ENCODE data around the gene RUNX1. TPM values are rescaled to one million over a fixed set of nuclear protein-coding genes. Genes with fewer than 3 reads are reported as not detected.

Gene RUNX1
- total RNA-seq (2022) (61.1 and 95.4 TPM in 2 replicates), Bru-seq, nascent RNA (percentile 90 among the genes with signal in this experiment), BruChase-seq, experiment 1, labeled RNA remaining after a 6-hour chase (percentile 77 among the genes with signal in this experiment), BruChase-seq, experiment 2, labeled RNA remaining after a 2-hour chase (percentile 88 among the genes with signal in this experiment)
- long read RNA-seq, partial matches to known transcripts, result 7 of 16 reads
- long read RNA-seq, other reads (novel, unspliced or antisense), result 9 of 16 reads

DNA sequence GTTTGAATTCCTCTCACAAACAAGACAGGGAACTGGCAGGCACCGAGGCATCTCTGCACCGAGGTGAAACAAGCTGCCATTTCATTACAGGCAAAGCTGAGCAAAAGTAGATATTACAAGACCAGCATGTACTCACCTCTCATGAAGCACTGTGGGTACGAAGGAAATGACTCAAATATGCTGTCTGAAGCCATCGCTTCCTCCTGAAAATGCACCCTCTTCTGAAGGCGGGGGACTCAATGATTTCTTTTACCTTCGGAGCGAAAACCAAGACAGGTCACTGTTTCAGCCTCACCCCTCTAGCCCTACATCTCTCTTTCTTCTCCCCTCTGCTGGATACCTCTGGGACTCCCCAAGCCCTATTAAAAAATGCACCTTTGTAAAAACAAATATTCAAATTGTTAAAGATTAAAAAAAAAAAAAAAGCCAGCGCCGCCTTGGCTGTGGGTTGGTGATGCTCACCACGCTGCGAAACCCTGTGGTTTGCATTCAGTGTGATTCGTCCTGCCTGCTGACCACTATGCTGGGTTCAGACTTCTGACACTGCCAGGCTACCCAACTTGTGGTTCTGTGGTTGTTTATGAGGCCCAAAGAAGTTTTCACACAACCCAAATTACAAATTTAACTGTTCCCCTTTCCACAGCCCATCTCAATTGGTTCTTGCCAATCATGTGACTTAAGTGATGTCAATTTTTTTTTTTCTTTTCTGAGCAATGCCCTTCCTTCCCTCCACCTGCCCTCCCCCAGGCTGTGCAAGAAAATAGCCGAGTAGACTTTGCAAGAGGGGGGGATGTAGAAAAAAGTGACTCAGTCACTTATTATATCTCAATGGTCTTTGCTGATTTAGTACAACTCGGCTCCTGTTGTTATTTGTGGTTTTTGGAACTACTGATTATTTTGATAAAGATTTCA is at the start of gene RUNX1:
Gene RUNX1, minus strand, starts transcription at position 597 of the 912 bp plus-strand sequence.
- CTCF ChIA-PET, result no interaction called here
- TF ChIP-seq, protein P1, sequence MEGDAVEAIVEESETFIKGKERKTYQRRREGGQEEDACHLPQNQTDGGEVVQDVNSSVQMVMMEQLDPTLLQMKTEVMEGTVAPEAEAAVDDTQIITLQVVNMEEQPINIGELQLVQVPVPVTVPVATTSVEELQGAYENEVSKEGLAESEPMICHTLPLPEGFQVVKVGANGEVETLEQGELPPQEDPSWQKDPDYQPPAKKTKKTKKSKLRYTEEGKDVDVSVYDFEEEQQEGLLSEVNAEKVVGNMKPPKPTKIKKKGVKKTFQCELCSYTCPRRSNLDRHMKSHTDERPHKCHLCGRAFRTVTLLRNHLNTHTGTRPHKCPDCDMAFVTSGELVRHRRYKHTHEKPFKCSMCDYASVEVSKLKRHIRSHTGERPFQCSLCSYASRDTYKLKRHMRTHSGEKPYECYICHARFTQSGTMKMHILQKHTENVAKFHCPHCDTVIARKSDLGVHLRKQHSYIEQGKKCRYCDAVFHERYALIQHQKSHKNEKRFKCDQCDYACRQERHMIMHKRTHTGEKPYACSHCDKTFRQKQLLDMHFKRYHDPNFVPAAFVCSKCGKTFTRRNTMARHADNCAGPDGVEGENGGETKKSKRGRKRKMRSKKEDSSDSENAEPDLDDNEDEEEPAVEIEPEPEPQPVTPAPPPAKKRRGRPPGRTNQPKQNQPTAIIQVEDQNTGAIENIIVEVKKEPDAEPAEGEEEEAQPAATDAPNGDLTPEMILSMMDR (IDR thresholded peaks at IDR 0.05; ENCODE audit: unreplicated experiment), result no peak
- H3K9me3 Mint-ChIP-seq (ENCODE audit: low read depth, unreplicated experiment), result no peaks in the 10 kb centered on the region
- H3K27ac Mint-ChIP-seq (ENCODE audit: unreplicated experiment), result peak within 1 kb of the TSS; percentile 81
- peaks cover 32% of the 10 kb centered on the region for H3K36me3 Mint-ChIP-seq (ENCODE audit: insufficient read depth, unreplicated experiment)
- BruUV-seq (replicated peaks), result TSS peak; percentile 74
- H3K4me3 Mint-ChIP-seq (ENCODE audit: low read depth, unreplicated experiment), result peak within 1 kb of the TSS; percentile 58
- intact Hi-C loops (cut with micrococcal nuclease; ENCODE audit: unreplicated experiment), result loop anchor here (10.0 kb wide), 1 partner anchor 206 kb away; no protein-coding TSS in a partner anchor
- no peaks in the 10 kb centered on the region for H3K27me3 Mint-ChIP-seq (ENCODE audit: unreplicated experiment)
- H3K4me1 Mint-ChIP-seq (ENCODE audit: low read depth, unreplicated experiment), result peaks cover 43% of the 10 kb centered on the region
- no peak for DNase-seq

DNA sequence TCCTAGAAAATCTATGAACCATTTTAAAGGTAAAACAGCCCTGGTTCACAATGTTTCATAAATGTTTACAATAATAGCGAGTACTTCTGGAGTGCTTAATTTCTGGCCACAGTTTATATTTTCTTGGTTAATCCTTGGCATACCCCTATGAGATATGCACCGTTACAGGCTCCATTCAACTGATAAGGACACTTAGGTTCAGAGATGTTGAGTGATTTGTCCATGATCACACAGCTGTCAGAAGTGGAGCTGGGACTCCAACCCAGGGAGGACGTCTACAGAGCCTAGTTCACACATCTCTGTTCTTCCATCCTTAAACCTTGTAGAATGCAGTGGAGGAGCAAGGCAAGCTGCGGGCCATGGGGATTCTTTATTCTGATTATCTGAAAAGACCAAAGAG is 48.4 kb upstream of the RUNX1 start:
- intact Hi-C loops (cut with micrococcal nuclease; ENCODE audit: unreplicated experiment), result no loop called here
- Mint-ChIP-seq H3K4me3 (ENCODE audit: low read depth, unreplicated experiment) (no peak overlapping the region), H3K9me3 (ENCODE audit: low read depth, unreplicated experiment) (peaks cover 3% of the 10 kb centered on the region), H3K27ac (ENCODE audit: unreplicated experiment) (no peak overlapping the region), H3K27me3 (ENCODE audit: unreplicated experiment) (no peaks in the 10 kb centered on the region), H3K36me3 (ENCODE audit: insufficient read depth, unreplicated experiment) (no peaks in the 10 kb centered on the region), H3K4me1 (ENCODE audit: low read depth, unreplicated experiment) (no peaks in the 10 kb centered on the region)
- no TSS peak for BruUV-seq (replicated peaks)
- CTCF ChIA-PET, result no interaction called here
- TF ChIP-seq, protein P1 (IDR thresholded peaks at IDR 0.05; ENCODE audit: unreplicated experiment), result no peak
- no peak for DNase-seq

DNA sequence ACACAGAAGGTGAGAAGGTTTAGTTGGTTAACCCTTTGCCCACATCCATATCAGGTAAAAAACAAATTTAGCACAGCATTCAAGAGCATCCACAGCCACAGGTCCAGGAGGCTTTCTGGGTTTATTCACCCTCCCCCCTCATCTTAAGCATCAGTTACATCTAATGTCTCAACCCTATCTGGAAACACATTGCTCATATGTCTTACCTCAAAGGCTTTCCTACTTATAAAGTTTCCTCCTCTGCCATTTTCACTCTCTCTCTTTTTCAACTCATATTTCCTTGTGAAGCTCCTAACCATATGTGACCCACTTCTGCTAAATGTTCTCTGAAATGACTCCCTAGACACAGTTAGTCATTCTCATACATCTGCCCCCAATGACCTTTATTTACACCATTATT is 47.9 kb upstream of the RUNX1 start:
- TF ChIP-seq, protein P1 (IDR thresholded peaks at IDR 0.05; ENCODE audit: unreplicated experiment), result no peak
- DNase-seq, result no peak
- no peak overlapping the region for H3K4me3 Mint-ChIP-seq (ENCODE audit: low read depth, unreplicated experiment)
- intact Hi-C loops (cut with micrococcal nuclease; ENCODE audit: unreplicated experiment), result no loop called here
- H3K4me1 Mint-ChIP-seq (ENCODE audit: low read depth, unreplicated experiment), result no peaks in the 10 kb centered on the region
- H3K9me3 Mint-ChIP-seq (ENCODE audit: low read depth, unreplicated experiment), result peaks cover 3% of the 10 kb centered on the region
- H3K27me3 Mint-ChIP-seq (ENCODE audit: unreplicated experiment), result no peaks in the 10 kb centered on the region
- BruUV-seq (replicated peaks), result no TSS peak
- CTCF ChIA-PET, result no interaction called here
- H3K36me3 Mint-ChIP-seq (ENCODE audit: insufficient read depth, unreplicated experiment), result no peaks in the 10 kb centered on the region
- H3K27ac Mint-ChIP-seq (ENCODE audit: unreplicated experiment), result no peak overlapping the region

DNA sequence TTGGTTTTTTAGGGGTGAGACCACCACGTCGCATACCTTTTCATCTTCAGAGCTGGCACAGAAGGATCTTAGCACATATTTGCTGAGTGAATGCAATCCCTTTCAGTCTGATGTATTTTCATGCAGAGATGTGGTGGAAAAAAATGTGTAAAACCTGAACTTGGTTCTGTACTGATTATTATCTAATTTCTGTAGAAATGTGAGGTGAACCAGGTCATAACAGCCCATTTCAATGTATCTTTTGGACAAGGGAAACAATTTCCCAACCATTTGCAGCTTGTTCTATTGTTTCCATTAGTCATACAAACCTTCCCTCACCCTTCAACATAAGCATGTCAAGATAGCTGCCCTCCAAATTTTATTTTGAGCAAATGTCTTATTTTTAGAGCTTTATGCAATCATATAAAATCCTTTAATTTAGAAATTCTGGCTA is 46.8 kb upstream of the RUNX1 start:
- intact Hi-C loops (cut with micrococcal nuclease; ENCODE audit: unreplicated experiment), result no loop called here
- no peak for DNase-seq
- Mint-ChIP-seq H3K4me3 (ENCODE audit: low read depth, unreplicated experiment) (no peak overlapping the region), H3K36me3 (ENCODE audit: insufficient read depth, unreplicated experiment) (no peaks in the 10 kb centered on the region), H3K27ac (ENCODE audit: unreplicated experiment) (no peak overlapping the region), H3K4me1 (ENCODE audit: low read depth, unreplicated experiment) (no peaks in the 10 kb centered on the region), H3K27me3 (ENCODE audit: unreplicated experiment) (no peaks in the 10 kb centered on the region), H3K9me3 (ENCODE audit: low read depth, unreplicated experiment) (peaks cover 3% of the 10 kb centered on the region)
- no TSS peak for BruUV-seq (replicated peaks)
- TF ChIP-seq, protein P1 (IDR thresholded peaks at IDR 0.05; ENCODE audit: unreplicated experiment), result no peak
- CTCF ChIA-PET, result no interaction called here
